Upper lobe of left lung (tissue), 6 donors: ENCODE measurements around the gene TMEM107. TPM values are rescaled to one million over a fixed set of nuclear protein-coding genes. Genes with fewer than 3 reads are reported as not detected.

Experiments
- ATAC-seq, 2 donors: fragments of 200-7000 bp; cut with Tn5 transposase; one replicate each; pipeline ENCODE4 v1.9.1; 2022; ENCODE audit warnings: mild to moderate bottlenecking in 2 of 2, moderate library complexity in 2 of 2; ENCODE audit not compliant: low FRiP score in 2 of 2
- DNase-seq, 2 donors: peaks; one replicate each; pipeline ENCODE4 v3.0.0-alpha.2; 2019 to 2020
- H3K27ac ChIP-seq, 4 donors: fragments of 200-600 bp; sonication (generic); one replicate each; pipeline ENCODE4 v1.5.1; 2016 to 2019
- H3K27me3 ChIP-seq, 4 donors: fragments of 200-600 bp; sonication (generic); one replicate each; pipeline ENCODE4 v1.5.1; 2017 to 2019
- H3K36me3 ChIP-seq, 4 donors: fragments of 200-600 bp; sonication (generic); one replicate each; pipeline ENCODE4 v1.5.1; 2016 to 2019
- H3K4me1 ChIP-seq, 4 donors: fragments of 200-600 bp; sonication (generic); one replicate each; pipeline ENCODE4 v1.5.1; 2018 to 2019
- H3K4me3 ChIP-seq, 4 donors: fragments of 200-600 bp; sonication (generic); one replicate each; pipeline ENCODE4 v1.5.1; 2017 to 2019; ENCODE audit warnings: mild to moderate bottlenecking in 2 of 4, moderate library complexity in 1 of 4
- H3K9me3 ChIP-seq, 4 donors: fragments of 200-600 bp; sonication (generic); one replicate each; pipeline ENCODE4 v1.5.1; 2018 to 2019
- EP300 ChIP-seq, 4 donors: sonication (generic); formaldehyde crosslinking; IDR thresholded peaks; one replicate each; pipeline ENCODE4 v1.5.1; 2017; ENCODE audit warnings: antibody characterized with exemption in 4 of 4, control low read depth in 2 of 4
- POLR2A ChIP-seq, 4 donors: fragments of 450-650 bp; IDR thresholded peaks; one replicate each; pipeline ENCODE4 v1.5.1; 2016 to 2017; ENCODE audit warnings: antibody characterized with exemption in 4 of 4, mild to moderate bottlenecking in 2 of 4
- POLR2AphosphoS5 ChIP-seq, 2 donors: sonication (generic); formaldehyde crosslinking; IDR thresholded peaks; one replicate each; pipeline ENCODE4 v1.5.1; 2017; ENCODE audit warnings: antibody characterized with exemption in 2 of 2
- WGBS, 2 donors: methylation state at CpG; one replicate each; pipeline ENCODE4 v1.1.5; 2017 to 2018; 5-methylcytosine and 5-hydroxymethylcytosine counted together
- total RNA-seq, 6 donors: library from RNA; depleted of rRNA in 4 of 6; stranded (reverse); fragments of >200 nt in 4 of 6; gene quantifications; one replicate each; pipeline versions ENCODE4 v1.1.0 to v1.2.1, GENCODE V29; 2016 to 2021
- TF ChIP-seq, protein P1 (sequence below), 6 experiments: fragments of 450-650 bp in 4 of 6; fragments of 200-600 bp in 2 of 6; sonication (generic) in 2 of 6; IDR thresholded peaks; one replicate each; pipeline ENCODE4 v1.5.1; 2016 to 2019; ENCODE audit warnings: antibody characterized with exemption in 6 of 6
- donor health status: DM: no; HTN: no; CAD: no; lungs with moderate emphysema.
- donor health status: DM: no; HTN: yes; CAD: no; lungs with severe emphysema.

The TMEM107 gene
- total RNA-seq, 6 donors from 2014 or later = 11.5 to 32.5 (median 17.3) TPM

DNA sequence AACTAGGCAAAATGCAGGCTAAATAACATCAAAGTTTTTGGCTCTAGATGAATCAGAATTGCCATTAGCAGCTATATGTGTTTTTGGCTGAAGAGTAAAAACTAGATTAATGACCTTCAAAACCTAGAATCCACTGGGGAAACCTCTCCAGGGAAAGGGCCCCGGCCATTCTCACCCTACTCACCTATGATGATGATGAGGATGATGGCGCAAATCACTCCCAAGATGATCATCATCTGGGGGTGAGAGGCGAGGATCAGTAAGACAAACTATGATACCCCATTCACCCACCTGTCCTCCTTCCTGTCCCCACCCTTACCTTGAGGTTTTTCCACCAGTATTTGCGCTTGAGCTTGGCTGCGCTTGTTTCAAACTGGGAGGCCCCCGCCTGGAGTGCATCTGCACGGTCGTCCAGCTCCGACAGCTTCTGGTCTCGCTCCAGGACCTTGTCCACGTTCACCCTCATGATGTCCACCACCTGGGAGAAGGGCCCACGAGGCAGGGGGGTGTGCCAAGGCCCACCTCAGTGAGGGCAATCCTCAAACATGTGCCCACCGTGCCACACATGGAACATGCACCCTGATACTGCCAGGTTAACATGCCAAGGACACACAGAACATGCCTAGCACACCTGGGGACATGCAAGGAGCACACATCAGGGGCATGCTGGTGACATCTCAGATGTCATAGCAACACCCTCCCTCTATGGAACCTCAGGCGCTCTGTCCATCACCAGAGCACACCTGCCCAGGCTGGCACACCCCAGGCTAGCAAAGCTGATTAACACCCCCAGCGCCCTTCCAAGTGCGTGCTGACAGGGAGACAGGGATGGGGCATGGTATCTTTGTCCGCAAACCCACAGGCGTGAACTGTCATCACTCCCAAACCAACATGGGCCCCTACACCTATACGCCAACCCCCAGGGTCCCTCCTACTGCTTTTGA lies 14.6 kb downstream of the TMEM107 start:
- Histone ChIP-seq H3K4me3 (peak overlapping the region; percentile 63 to 95 (median 92)), H3K27ac (peak overlapping the region; percentile 95 to 99 (median 97)), H3K36me3 (peaks cover 4 to 31% (median 8%) of the 10 kb centered on the region in 4 donors), H3K9me3 (no peaks in the 10 kb centered on the region), H3K4me1 (peaks cover 43 to 66% (median 51%) of the 10 kb centered on the region in 4 donors), H3K27me3 (no peaks in the 10 kb centered on the region)
- peak in 1 of 4 donors; percentile 12 for TF ChIP-seq POLR2A (IDR thresholded peaks at IDR 0.05)
- TF ChIP-seq, protein P1, sequence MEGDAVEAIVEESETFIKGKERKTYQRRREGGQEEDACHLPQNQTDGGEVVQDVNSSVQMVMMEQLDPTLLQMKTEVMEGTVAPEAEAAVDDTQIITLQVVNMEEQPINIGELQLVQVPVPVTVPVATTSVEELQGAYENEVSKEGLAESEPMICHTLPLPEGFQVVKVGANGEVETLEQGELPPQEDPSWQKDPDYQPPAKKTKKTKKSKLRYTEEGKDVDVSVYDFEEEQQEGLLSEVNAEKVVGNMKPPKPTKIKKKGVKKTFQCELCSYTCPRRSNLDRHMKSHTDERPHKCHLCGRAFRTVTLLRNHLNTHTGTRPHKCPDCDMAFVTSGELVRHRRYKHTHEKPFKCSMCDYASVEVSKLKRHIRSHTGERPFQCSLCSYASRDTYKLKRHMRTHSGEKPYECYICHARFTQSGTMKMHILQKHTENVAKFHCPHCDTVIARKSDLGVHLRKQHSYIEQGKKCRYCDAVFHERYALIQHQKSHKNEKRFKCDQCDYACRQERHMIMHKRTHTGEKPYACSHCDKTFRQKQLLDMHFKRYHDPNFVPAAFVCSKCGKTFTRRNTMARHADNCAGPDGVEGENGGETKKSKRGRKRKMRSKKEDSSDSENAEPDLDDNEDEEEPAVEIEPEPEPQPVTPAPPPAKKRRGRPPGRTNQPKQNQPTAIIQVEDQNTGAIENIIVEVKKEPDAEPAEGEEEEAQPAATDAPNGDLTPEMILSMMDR (IDR thresholded peaks at IDR 0.05) = no peak
- TF ChIP-seq POLR2AphosphoS5 (IDR thresholded peaks at IDR 0.05) = no peak
- DNase-seq = peak in 1 of 2 donors; percentile 39
- no peak for ATAC-seq
- 58 to 61% methylated on average over 15 to 17 of the region's 19 CpGs for WGBS, 2 donors

DNA sequence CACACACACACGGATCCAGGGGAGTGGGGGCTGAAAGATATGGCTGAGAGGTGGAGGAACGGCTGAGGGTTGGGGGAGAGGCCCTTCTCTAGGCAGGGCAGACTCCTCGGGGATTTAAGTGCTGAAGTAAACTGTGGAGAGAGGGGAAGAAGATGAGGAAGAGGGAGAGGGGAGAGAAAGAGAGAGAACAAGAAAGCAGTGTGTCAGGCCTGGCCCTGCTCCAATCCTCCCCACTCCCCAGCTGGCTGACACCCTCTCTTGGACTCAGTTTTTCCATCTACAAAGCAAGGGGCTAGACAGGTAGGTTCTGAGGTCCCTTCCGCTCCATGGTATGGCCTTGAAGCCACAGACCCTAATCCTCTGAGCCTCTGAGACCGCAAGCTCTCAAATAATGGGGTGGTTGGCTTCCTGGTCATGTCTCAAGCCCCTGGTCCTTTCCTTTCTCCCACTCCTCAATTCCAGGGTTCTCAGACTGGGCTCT lies 15.4 kb downstream of the TMEM107 start:
- TF ChIP-seq POLR2A (IDR thresholded peaks at IDR 0.05) (no peak), EP300 (IDR thresholded peaks at IDR 0.05) (no peak), POLR2AphosphoS5 (IDR thresholded peaks at IDR 0.05) (no peak)
- TF ChIP-seq, protein P1 (IDR thresholded peaks at IDR 0.05) = no peak
- Histone ChIP-seq H3K9me3 (no peaks in the 10 kb centered on the region), H3K27ac (peak overlapping the region; percentile 95 to 99 (median 97)), H3K36me3 (peaks cover 4 to 31% (median 8%) of the 10 kb centered on the region in 4 donors), H3K27me3 (no peaks in the 10 kb centered on the region), H3K4me1 (peaks cover 43 to 66% (median 51%) of the 10 kb centered on the region in 4 donors), H3K4me3 (peak overlapping the region in 1 of 4 donors; percentile 3)
- no peak for ATAC-seq
- 50 to 59% methylated on average over 5 of the region's 5 CpGs for WGBS, 2 donors
- no peak for DNase-seq

DNA sequence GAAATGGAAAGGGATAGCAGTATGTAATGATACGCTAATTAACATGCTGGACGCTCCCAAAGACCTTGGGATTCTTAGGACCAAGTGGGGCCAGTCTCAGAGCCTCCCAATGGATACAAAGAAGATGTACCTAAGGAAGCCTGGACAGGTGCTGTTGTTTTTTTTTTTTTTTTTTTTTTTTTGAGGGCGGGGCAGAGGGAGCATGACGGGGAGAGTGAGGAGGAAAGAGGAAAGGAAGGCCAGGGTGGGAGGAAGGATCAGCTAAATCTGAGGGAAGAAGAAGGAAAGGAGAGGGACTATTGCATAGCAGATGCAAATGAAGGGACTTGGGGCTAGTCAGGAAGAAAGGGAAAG lies 16.0 kb downstream of the TMEM107 start:
- H3K9me3 ChIP-seq = no peaks in the 10 kb centered on the region
- H3K27me3 ChIP-seq = no peaks in the 10 kb centered on the region
- TF ChIP-seq, protein P1 (IDR thresholded peaks at IDR 0.05) = no peak
- no peak for TF ChIP-seq POLR2A (IDR thresholded peaks at IDR 0.05)
- TF ChIP-seq EP300 (IDR thresholded peaks at IDR 0.05) = no peak
- TF ChIP-seq POLR2AphosphoS5 (IDR thresholded peaks at IDR 0.05) = no peak
- H3K36me3 ChIP-seq = peaks cover 4 to 31% (median 8%) of the 10 kb centered on the region in 4 donors
- H3K4me1 ChIP-seq = peaks cover 43 to 66% (median 51%) of the 10 kb centered on the region in 4 donors
- peak overlapping the region in 2 of 4 donors; percentile 98 to 99 for H3K27ac ChIP-seq
- no peak for ATAC-seq
- no peak overlapping the region for H3K4me3 ChIP-seq
- DNase-seq = no peak
- 64 to 68% methylated on average over 4 of the region's 4 CpGs for WGBS, 2 donors

DNA sequence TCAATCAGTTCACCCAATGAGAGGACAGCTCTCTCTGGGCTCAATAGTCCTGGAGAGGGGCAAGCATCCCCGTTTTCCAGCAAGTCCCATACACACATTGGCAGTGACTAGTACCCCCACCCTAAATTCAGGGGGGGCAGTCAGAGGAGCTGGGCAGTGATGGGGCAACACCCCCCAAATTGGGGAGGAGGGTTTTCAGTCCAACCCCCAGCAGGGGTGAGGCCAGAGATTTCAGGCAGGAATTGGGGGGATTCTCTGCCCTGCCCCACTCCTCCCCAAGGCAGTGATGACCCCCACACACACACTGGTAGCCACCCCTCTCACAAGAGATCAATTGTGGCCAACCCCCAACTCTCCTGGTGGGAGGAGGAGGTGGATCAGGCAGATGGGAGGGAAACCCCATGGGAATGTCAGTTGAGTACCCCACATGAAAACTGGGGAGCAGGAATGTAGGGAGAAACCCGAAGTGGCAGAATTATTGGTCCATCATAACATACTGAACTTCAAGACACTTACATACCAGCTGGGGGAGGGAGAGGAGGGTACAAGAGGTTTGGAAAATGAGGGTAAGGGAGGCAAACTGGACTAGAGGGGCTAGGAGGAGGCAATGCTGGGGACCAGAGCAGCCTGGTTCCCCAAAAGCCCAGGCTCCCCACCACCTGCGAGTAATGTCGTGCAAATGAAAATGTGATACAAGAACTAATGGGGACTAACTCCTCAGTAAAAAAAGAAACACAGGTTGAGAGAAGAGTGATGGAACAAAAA lies 16.5 kb downstream of the TMEM107 start:
- no peak for TF ChIP-seq POLR2AphosphoS5 (IDR thresholded peaks at IDR 0.05)
- TF ChIP-seq, protein P1 (IDR thresholded peaks at IDR 0.05) = no peak
- no peak for TF ChIP-seq EP300 (IDR thresholded peaks at IDR 0.05)
- TF ChIP-seq POLR2A (IDR thresholded peaks at IDR 0.05) = no peak
- peak overlapping the region; percentile 41 to 98 (median 69) for H3K27ac ChIP-seq
- peaks cover 39 to 62% (median 47%) of the 10 kb centered on the region in 4 donors for H3K4me1 ChIP-seq
- H3K36me3 ChIP-seq = peaks cover 4 to 31% (median 8%) of the 10 kb centered on the region in 4 donors
- ATAC-seq (no peak), DNase-seq (no peak)
- 73 to 77% methylated on average over 4 of the region's 4 CpGs for WGBS, 2 donors
- H3K27me3 ChIP-seq = no peaks in the 10 kb centered on the region
- H3K4me3 ChIP-seq = no peak overlapping the region
- no peaks in the 10 kb centered on the region for H3K9me3 ChIP-seq
